ENCODE measurements around the gene SAMD4A. TPM values are rescaled to one million over a fixed set of nuclear protein-coding genes. Genes with fewer than 3 reads are reported as not detected.

The SAMD4A gene
- total RNA-seq, 2 donors from 2014 or later = 11.2 to 26.2 TPM

- DNase-seq (no peak), ATAC-seq (no peak)
- intact Hi-C loops (cut with DNase I, micrococcal nuclease) = no loop called here
Observed at GRCh38 chr14:54708982-54709381, 142.1 kb downstream of the SAMD4A start.

GRCh38 chr14:54709444-54709843 lies 142.5 kb downstream of the SAMD4A start:
- DNase-seq (no peak), ATAC-seq (no peak)
- intact Hi-C loops (cut with DNase I, micrococcal nuclease) = no loop called here

DNA sequence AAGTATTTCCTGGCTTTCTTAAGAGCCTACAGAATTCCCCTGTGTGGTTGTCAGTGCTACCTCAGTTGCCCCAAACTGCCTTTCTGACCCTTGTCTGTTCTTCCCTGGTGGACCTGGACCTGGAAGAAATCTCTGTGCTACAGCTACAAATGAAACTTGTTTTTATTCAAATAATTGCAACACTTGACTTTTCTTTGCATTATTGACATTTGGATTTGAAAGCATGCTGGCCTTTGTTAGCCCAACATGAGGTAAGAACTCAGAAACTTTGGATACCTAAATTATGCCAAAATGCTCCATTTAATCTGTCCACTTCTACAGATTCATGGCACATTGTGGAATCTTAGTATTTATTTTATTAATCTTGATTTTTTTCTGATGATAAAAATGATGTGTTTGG lies 142.9 kb downstream of the SAMD4A start:
- intact Hi-C loops (cut with DNase I, micrococcal nuclease) = no loop called here
- DNase-seq (no peak), ATAC-seq (no peak)

- DNase-seq (no peak), ATAC-seq (no peak)
- intact Hi-C loops (cut with DNase I, micrococcal nuclease) = no loop called here
Observed at GRCh38 chr14:54711312-54711711, 144.4 kb downstream of the SAMD4A start.

- DNase-seq (no peak), ATAC-seq (no peak)
- intact Hi-C loops (cut with DNase I, micrococcal nuclease) = no loop called here
Observed at GRCh38 chr14:54711812-54712464, 145.0 kb downstream of the SAMD4A start.

DNA sequence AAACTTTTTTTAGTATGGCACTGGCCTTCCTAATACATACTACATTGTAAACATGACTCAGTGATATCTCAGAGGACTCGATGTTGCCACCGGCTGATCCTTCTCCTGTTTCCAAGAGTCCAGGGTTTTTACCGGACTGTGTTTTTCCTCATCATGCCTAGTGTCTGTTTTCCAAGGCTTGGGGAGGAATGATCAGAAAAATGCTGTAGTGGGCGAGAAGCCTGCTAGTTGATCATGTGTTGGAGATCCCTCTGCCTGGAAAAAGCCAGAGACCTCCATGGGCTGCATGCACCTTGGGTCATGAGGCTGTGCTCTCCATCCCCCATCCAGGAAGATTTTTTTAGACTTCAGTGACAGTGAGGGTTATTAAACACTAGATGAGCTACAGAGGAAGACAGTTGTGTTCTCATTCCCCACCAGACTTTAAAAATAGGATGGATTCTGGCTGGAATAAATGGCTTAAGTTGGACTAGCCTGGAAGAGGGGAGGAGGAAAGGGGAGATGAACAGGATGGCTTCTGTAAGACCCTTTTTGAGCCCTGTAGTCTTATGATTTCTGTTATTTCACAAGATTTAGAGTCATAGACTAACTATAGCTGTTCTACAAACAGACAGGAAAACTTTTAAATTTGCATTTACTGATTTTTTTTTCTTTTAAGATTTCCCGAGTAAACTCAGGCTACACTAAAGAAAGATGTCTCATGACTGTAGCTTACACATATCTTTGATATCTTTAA lies 145.7 kb downstream of the SAMD4A start:
- DNase-seq (no peak), ATAC-seq (no peak)
- intact Hi-C loops (cut with DNase I, micrococcal nuclease) = no loop called here

GRCh38 chr14:54713379-54713778 lies 146.5 kb downstream of the SAMD4A start:
- intact Hi-C loops (cut with DNase I, micrococcal nuclease) = no loop called here
- ATAC-seq = no peak
- DNase-seq = no peak

DNA sequence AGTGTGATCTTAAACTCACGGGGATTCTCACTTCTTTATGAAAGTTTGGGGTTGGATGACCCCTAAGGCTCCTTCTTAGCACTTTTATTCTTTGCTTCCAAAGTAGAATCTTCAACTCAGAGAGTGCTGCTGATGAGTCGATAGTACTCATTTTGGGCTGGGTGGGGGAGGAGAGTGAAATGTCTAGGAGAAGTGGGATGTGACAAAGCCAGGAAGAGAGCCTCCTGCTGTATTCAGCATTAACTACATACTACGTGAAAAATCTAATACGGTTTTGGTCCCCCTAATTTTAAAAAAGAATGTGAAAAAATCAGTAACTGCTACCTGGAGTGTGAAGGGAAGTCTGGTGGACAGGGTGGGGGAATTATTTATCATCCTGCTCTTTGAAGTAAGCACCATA lies 148.3 kb downstream of the SAMD4A start:
- ATAC-seq = no peak
- intact Hi-C loops (cut with DNase I, micrococcal nuclease) = no loop called here
- DNase-seq = no peak

DNA sequence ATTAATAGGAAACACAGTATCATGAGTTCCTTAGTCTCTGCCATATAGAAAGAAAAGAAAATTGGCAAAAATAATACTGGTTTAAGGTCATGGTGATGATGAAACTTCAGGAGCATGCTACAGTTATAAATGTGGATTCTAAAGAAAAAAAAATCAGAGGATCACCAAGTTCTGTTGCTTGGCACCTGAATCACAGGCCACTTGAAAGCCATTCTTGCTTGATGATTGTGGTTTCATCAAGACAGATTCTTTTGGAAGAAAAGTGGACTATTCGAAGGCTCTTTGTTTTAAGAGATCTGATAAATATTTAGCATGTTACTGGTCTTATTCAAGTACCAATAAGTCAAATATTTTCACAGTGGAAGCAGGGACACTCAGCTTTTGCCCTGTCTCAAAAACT lies 148.9 kb downstream of the SAMD4A start:
- intact Hi-C loops (cut with DNase I, micrococcal nuclease) = no loop called here
- ATAC-seq (no peak), DNase-seq (no peak)

GRCh38 chr14:54716862-54717261 lies 149.9 kb downstream of the SAMD4A start:
- intact Hi-C loops (cut with DNase I, micrococcal nuclease) = no loop called here
- ATAC-seq (no peak), DNase-seq (no peak)

DNA sequence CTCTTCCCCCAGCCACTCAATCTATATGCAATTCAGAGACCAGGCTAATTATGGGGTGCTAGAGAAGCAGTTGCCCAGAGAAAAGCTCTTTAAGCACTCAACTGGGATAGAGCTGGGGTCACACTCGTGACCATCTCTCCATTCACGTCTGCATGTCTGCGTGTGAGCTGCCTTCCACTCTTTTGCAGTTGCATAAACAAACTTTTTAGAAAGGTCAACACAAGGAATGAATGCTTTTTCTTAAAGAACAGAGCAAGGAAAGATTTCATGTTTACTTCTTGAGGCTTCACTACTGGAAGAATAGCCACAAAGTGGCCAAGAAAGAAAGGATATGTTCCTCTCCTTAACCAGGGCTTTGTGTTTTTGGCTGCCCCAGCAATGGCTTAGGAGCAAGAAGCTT lies 151.1 kb downstream of the SAMD4A start:
- intact Hi-C loops (cut with DNase I, micrococcal nuclease) = no loop called here
- DNase-seq (no peak), ATAC-seq (no peak)

DNA sequence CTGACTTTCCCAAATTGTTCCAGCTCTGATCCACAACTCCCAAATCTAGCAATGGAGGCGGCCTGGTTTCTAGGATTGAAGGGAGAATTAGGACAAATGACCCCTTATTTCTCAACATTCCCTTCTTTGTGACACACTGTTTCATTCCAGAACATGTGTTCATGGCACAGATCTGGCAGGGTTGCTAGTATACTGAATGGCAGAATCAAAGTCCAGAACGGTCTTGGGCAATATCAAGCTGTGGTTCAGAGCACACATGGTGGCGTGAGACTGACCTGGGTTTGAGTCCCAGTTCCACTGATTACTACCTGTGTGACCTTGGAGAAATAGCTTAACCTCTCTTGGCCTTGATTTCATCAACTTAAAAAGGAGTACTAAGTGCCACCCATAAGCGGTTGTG lies 152.5 kb downstream of the SAMD4A start:
- DNase-seq (no peak), ATAC-seq (no peak)
- intact Hi-C loops (cut with DNase I, micrococcal nuclease) = no loop called here

- intact Hi-C loops (cut with DNase I, micrococcal nuclease) = no loop called here
- ATAC-seq (peak; percentile 42), DNase-seq (no peak)
Observed at GRCh38 chr14:54722791-54723432, 156.0 kb downstream of the SAMD4A start.

DNA sequence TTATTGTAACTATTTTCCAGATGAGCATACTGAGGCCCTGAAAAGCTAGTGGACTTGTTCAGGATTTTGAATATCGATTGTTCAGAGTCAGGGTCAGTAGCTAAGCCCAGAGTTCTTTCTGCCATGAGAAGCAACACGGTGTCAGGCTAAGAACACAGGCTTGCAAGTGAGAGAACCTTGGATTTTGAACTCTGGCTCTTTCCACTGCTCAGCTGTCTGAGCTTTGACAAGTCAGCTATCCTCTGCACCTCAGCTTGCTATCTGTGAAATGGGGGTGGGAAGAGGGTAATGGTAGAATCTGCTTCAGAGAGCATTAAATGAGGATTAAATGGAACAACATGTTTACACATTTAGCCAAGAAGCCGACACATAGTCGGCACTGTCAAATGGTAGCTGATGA lies 157.2 kb downstream of the SAMD4A start:
- DNase-seq (no peak), ATAC-seq (no peak)
- intact Hi-C loops (cut with DNase I, micrococcal nuclease) = no loop called here

GRCh38 chr14:54724676-54725325 lies 157.9 kb downstream of the SAMD4A start:
- intact Hi-C loops (cut with DNase I, micrococcal nuclease) = no loop called here
- DNase-seq (no peak), ATAC-seq (no peak)

DNA sequence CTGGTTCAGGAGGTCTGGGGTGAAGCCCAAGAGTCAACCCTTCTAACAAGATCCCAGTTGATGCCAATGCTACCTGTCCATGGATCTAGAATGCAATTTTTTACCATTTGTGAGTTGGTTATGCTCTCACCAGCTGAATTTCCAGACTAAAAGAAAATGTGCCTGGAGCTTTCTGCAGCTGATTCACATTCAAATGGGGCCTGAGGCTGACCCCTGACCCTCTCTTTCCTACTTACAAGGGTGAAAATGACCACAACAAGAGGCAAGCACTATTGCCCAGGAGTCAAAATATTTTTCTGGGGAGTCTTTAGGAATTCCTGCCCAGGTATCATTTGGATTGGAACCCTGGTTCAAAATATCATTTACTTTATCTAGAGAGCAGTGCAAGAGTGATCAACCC lies 159.1 kb downstream of the SAMD4A start:
- intact Hi-C loops (cut with DNase I, micrococcal nuclease) = no loop called here
- ATAC-seq (no peak), DNase-seq (no peak)

DNA sequence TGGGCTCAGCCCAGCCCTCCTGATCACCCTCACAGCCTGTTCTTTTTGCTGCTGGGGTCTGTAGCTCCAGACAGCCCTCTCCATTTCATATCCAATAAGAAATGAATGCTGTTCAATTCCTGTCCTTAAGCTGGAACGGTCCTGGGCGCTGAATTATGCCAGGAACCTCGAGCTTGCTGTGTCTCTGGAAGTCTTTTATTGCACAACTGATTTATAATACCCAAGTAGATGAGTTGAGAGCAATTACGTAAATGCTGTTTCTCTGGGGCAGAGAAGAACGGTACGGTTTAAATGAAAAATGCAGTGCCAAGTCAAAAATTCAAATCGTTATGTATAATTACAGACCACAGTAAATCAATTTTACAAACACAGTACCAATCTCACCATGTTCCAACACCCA lies 161.0 kb downstream of the SAMD4A start:
- DNase-seq = no peak
- intact Hi-C loops (cut with DNase I, micrococcal nuclease) = no loop called here
- no peak for ATAC-seq

DNA sequence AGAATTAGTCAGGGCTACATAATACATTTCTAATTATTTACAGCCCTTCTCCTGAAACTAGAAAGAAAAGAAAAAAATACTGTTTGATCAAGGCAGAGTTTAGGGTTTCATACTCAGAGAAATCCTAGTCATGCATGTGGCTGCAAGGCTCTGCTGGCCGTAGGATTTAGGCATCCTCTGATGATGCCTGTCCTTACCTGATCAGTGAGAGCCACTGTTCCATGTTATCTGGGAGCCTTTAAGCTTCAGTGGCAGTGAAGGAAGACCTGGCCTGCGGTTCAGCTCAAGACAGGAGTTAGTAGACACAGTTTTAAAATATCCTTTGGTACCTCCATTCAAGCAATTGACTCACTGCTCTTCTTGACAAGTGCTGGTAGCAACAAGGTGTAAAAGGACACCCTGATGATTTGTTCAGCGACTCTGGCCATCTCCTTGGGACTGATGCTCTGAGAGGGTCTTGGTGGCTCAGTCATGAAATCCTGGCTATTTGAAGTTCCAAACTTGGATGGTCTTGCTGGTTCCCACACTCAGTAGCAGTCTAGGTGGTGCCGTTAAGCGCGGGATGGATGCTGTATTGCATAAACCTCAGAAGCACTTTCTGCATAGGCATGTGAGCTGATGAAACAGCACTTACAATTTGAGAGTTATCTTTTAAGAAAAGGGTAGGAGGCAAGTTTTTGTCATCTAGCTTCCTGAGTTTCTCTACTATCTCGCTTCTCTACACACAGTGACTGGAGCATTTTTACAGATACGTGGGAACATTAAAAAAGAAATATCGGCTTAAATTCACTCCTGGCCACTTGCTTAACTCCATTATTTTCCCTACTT lies 162.0 kb downstream of the SAMD4A start:
- intact Hi-C loops (cut with DNase I, micrococcal nuclease) = no loop called here

More for the DNA sequence above, 162.0 kb downstream of the SAMD4A start:
- no peak for ATAC-seq
- no peak for DNase-seq

Data from left colon (tissue), 2 donors.